GM12878 (cell line): Measurements from ENCODE around the gene HLA-DPB1. TPM values are rescaled to one million over a fixed set of nuclear protein-coding genes. Genes with fewer than 3 reads are reported as not detected.

Experiments
- DPF2 ChIP-seq: fragments of 450-650 bp; IDR thresholded peaks from 2 replicates; pipeline ENCODE4 v1.6.1; 2017; ENCODE audit warnings: mild to moderate bottlenecking
- EED ChIP-seq: sonication (generic); IDR thresholded peaks from 2 replicates; pipeline ENCODE4 v1.6.1; 2016; ENCODE audit warnings: antibody characterized with exemption, low read depth
- NFYB ChIP-seq: IDR thresholded peaks from 2 replicates; pipeline ENCODE4 v1.6.1; 2011; ENCODE audit warnings: low read depth, mild to moderate bottlenecking, low read length, improper control_type of control experiment, moderate library complexity; ENCODE audit not compliant: insufficient read depth
- PML ChIP-seq: IDR thresholded peaks from 2 replicates; pipeline ENCODE4 v1.6.1; 2012; ENCODE audit warnings: low read length, inconsistent platforms
- POLR2A ChIP-seq: IDR thresholded peaks from 2 replicates; pipeline ENCODE4 v1.6.1; 2011; ENCODE audit warnings: low read depth, mild to moderate bottlenecking, low read length
- POLR2AphosphoS5 ChIP-seq: IDR thresholded peaks from 2 replicates; pipeline ENCODE4 v1.6.1; 2011; ENCODE audit warnings: mild to moderate bottlenecking, low read length, inconsistent platforms
- POU2F2 ChIP-seq: IDR thresholded peaks from 3 replicates; pipeline ENCODE4 v1.6.1; 2011; ENCODE audit warnings: low read depth, mild to moderate bottlenecking, low read length, borderline replicate concordance
- RB1 ChIP-seq: fragments of 450-650 bp; formaldehyde crosslinking; IDR thresholded peaks from 2 replicates; pipeline ENCODE4 v1.6.1; 2017; ENCODE audit warnings: mild to moderate bottlenecking, borderline replicate concordance
- SMAD1 ChIP-seq: fragments of 450-650 bp; IDR thresholded peaks from 2 replicates; pipeline ENCODE4 v1.6.1; 2018; ENCODE audit warnings: mild to moderate bottlenecking, low read depth; ENCODE audit not compliant: partially characterized antibody
- SPI1 ChIP-seq: IDR thresholded peaks from 2 replicates; pipeline ENCODE4 v1.6.1; 2011; ENCODE audit warnings: low read depth, mild to moderate bottlenecking, low read length, moderate library complexity, borderline replicate concordance; ENCODE audit not compliant: insufficient read depth
- SREBF1 ChIP-seq: IDR thresholded peaks from 2 replicates; pipeline ENCODE4 v1.6.1; 2012; ENCODE audit warnings: mild to moderate bottlenecking, low read length
- SRF ChIP-seq, 2 experiments: IDR thresholded peaks; 2 replicates each; pipeline ENCODE4 v1.6.1; 2011; ENCODE audit warnings: low read depth in 2 of 2, low read length in 2 of 2, mild to moderate bottlenecking in 1 of 2, moderate library complexity in 1 of 2
- TAF1 ChIP-seq: IDR thresholded peaks from 2 replicates; pipeline ENCODE4 v1.6.1; 2011; ENCODE audit warnings: mild to moderate bottlenecking, low read depth, low read length, borderline replicate concordance
- WRNIP1 ChIP-seq: IDR thresholded peaks from 2 replicates; pipeline ENCODE4 v1.6.1; 2011; ENCODE audit warnings: low read depth, low read length, improper control_type of control experiment, borderline replicate concordance
- polyA plus RNA-seq, 11 experiments: library from polyadenylated mRNA; depleted of rRNA in 4 of 11; unstranded in 6 of 11; stranded (reverse) in 5 of 11; fragments of >200 nt; fragmentation: Nextera tagmentation in 4 of 11; fragmentation: Illumina TruSeq in 1 of 11; extraction: Ambion mirVana in 4 of 11; extraction: Trizol in 1 of 11; gene quantifications; 1 replicate in 1 of 11; 2 replicates in 10 of 11; pipeline versions ENCODE4 v1.2.1 to v1.2.3, GENCODE V29; 2011 to 2016; ENCODE audit warnings: inconsistent platforms in 2 of 11, missing spikeins in 2 of 11, low read depth in 1 of 11
- total RNA-seq, 4 experiments: library from RNA; depleted of rRNA in 3 of 4; stranded (reverse); fragments of >200 nt in 3 of 4; fragmentation: Illumina TruSeq in 1 of 4; extraction: Trizol in 1 of 4; gene quantifications; 2 replicates each; pipeline versions ENCODE4 v1.2.1 to v1.2.3, GENCODE V29; 2013 to 2021
- TF ChIP-seq, protein P1 (sequence below): fragments of 450-650 bp; IDR thresholded peaks from 2 replicates; pipeline ENCODE4 v1.6.1; 2017; ENCODE audit warnings: mild to moderate bottlenecking, moderate library complexity
- TF ChIP-seq, protein P2 (sequence below): fragments of 450-650 bp; IDR thresholded peaks from 2 replicates; pipeline ENCODE4 v1.6.1; 2014; ENCODE audit warnings: mild to moderate bottlenecking
- TF ChIP-seq, protein P3 (sequence below): IDR thresholded peaks from 2 replicates; pipeline ENCODE4 v1.6.1; 2011; ENCODE audit warnings: borderline replicate concordance, low read depth, mild to moderate bottlenecking, moderate library complexity, mixed read lengths, low read length; ENCODE audit not compliant: insufficient read depth; ENCODE audit errors: extremely low read length
- TF ChIP-seq, protein P4 (sequence below): IDR thresholded peaks from 2 replicates; pipeline ENCODE4 v1.6.1; 2012; ENCODE audit warnings: low read length, inconsistent platforms
- TF ChIP-seq, protein P5 (sequence below): fragments of 150-350 bp; IDR thresholded peaks from 2 replicates; pipeline ENCODE4 v1.6.1; 2016; ENCODE audit warnings: low read depth, low read length

HLA-DPB1 gene
- total and polyA plus RNA-seq, 10 of the 15 experiments (the other 5 are each of a cell fraction or from before 2014, with no cell fraction given), result 101 to 675 (median 352) TPM

DNA sequence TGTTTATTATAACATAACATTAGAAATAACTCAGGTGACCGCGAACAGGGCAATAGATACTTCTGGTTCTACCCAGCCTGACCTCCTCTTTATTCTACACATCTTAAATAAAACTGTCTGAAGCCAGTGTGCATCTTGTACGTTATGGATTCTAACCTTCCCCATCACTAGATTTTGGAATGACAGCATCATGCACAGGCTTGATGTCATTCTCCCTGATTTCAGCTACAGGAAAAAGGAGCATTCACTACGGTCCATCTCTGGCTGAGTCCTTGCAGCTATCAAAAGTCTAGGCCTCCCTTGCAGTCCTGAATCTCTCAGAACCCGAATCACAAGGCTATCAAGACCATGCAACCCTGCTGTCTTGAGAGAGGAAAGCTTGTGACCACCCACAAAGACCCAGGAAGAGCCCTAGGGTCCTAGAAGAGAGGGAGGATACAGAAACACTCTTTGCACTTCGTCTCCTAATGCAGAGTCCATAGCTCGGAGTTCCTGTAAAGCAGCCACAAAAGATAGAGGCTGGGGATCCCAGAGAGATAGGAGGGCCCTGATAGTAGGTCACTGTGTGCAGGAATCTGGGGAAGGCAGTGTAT lies 3.2 kb upstream of the HLA-DPB1 start (continued):
- TF ChIP-seq, protein P1, sequence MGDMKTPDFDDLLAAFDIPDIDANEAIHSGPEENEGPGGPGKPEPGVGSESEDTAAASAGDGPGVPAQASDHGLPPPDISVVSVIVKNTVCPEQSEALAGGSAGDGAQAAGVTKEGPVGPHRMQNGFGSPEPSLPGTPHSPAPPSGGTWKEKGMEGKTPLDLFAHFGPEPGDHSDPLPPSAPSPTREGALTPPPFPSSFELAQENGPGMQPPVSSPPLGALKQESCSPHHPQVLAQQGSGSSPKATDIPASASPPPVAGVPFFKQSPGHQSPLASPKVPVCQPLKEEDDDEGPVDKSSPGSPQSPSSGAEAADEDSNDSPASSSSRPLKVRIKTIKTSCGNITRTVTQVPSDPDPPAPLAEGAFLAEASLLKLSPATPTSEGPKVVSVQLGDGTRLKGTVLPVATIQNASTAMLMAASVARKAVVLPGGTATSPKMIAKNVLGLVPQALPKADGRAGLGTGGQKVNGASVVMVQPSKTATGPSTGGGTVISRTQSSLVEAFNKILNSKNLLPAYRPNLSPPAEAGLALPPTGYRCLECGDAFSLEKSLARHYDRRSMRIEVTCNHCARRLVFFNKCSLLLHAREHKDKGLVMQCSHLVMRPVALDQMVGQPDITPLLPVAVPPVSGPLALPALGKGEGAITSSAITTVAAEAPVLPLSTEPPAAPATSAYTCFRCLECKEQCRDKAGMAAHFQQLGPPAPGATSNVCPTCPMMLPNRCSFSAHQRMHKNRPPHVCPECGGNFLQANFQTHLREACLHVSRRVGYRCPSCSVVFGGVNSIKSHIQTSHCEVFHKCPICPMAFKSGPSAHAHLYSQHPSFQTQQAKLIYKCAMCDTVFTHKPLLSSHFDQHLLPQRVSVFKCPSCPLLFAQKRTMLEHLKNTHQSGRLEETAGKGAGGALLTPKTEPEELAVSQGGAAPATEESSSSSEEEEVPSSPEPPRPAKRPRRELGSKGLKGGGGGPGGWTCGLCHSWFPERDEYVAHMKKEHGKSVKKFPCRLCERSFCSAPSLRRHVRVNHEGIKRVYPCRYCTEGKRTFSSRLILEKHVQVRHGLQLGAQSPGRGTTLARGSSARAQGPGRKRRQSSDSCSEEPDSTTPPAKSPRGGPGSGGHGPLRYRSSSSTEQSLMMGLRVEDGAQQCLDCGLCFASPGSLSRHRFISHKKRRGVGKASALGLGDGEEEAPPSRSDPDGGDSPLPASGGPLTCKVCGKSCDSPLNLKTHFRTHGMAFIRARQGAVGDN, result no peak
- TF ChIP-seq, protein P2, sequence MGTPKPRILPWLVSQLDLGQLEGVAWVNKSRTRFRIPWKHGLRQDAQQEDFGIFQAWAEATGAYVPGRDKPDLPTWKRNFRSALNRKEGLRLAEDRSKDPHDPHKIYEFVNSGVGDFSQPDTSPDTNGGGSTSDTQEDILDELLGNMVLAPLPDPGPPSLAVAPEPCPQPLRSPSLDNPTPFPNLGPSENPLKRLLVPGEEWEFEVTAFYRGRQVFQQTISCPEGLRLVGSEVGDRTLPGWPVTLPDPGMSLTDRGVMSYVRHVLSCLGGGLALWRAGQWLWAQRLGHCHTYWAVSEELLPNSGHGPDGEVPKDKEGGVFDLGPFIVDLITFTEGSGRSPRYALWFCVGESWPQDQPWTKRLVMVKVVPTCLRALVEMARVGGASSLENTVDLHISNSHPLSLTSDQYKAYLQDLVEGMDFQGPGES, result no peak
- no peak for TF ChIP-seq POU2F2
- TF ChIP-seq WRNIP1, result 0 out of 2 replicates have a peak, but pooled peaks have one; percentile 25
- TF ChIP-seq NFYB, result no peak
- TF ChIP-seq, protein P3, sequence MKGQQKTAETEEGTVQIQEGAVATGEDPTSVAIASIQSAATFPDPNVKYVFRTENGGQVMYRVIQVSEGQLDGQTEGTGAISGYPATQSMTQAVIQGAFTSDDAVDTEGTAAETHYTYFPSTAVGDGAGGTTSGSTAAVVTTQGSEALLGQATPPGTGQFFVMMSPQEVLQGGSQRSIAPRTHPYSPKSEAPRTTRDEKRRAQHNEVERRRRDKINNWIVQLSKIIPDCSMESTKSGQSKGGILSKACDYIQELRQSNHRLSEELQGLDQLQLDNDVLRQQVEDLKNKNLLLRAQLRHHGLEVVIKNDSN, result no peak
- no peak for TF ChIP-seq PML
- TF ChIP-seq, protein P4, sequence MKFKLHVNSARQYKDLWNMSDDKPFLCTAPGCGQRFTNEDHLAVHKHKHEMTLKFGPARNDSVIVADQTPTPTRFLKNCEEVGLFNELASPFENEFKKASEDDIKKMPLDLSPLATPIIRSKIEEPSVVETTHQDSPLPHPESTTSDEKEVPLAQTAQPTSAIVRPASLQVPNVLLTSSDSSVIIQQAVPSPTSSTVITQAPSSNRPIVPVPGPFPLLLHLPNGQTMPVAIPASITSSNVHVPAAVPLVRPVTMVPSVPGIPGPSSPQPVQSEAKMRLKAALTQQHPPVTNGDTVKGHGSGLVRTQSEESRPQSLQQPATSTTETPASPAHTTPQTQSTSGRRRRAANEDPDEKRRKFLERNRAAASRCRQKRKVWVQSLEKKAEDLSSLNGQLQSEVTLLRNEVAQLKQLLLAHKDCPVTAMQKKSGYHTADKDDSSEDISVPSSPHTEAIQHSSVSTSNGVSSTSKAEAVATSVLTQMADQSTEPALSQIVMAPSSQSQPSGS, result no peak
- TF ChIP-seq RB1, result no peak
- no peak for TF ChIP-seq EED
- TF ChIP-seq POLR2A, result peak; percentile 48; the same call in 1 of the 2 replicates
- TF ChIP-seq SMAD1, result no peak
- TF ChIP-seq, protein P5, sequence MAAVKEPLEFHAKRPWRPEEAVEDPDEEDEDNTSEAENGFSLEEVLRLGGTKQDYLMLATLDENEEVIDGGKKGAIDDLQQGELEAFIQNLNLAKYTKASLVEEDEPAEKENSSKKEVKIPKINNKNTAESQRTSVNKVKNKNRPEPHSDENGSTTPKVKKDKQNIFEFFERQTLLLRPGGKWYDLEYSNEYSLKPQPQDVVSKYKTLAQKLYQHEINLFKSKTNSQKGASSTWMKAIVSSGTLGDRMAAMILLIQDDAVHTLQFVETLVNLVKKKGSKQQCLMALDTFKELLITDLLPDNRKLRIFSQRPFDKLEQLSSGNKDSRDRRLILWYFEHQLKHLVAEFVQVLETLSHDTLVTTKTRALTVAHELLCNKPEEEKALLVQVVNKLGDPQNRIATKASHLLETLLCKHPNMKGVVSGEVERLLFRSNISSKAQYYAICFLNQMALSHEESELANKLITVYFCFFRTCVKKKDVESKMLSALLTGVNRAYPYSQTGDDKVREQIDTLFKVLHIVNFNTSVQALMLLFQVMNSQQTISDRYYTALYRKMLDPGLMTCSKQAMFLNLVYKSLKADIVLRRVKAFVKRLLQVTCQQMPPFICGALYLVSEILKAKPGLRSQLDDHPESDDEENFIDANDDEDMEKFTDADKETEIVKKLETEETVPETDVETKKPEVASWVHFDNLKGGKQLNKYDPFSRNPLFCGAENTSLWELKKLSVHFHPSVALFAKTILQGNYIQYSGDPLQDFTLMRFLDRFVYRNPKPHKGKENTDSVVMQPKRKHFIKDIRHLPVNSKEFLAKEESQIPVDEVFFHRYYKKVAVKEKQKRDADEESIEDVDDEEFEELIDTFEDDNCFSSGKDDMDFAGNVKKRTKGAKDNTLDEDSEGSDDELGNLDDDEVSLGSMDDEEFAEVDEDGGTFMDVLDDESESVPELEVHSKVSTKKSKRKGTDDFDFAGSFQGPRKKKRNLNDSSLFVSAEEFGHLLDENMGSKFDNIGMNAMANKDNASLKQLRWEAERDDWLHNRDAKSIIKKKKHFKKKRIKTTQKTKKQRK, result no peak
- TF ChIP-seq SREBF1, result no peak
- TF ChIP-seq TAF1, result no peak
- peak; percentile 76 for TF ChIP-seq POLR2AphosphoS5
- peak; percentile 25; the same call in 1 of the 2 replicates for TF ChIP-seq SPI1
- TF ChIP-seq DPF2, result 0 out of 2 replicates have a peak, but pooled peaks have one; percentile 12
- TF ChIP-seq SRF (IDR thresholded peaks at IDR 0.05; ENCODE audit: low read depth in 2 of 2, low read length in 2 of 2), result no peak
